ENCODE measurements around the gene PSMA5. TPM values are rescaled to one million over a fixed set of nuclear protein-coding genes. Genes with fewer than 3 reads are reported as not detected.
A peak's percentile ranks its signal among the peaks of the same experiment; 100 is the strongest.

The PSMA5 gene
- total and polyA plus RNA-seq, 2 of the 13 experiments (the other 11 are each of a cell fraction or from before 2014, with no cell fraction given), result 140 to 169 TPM

- TF ChIP-seq, protein P1, sequence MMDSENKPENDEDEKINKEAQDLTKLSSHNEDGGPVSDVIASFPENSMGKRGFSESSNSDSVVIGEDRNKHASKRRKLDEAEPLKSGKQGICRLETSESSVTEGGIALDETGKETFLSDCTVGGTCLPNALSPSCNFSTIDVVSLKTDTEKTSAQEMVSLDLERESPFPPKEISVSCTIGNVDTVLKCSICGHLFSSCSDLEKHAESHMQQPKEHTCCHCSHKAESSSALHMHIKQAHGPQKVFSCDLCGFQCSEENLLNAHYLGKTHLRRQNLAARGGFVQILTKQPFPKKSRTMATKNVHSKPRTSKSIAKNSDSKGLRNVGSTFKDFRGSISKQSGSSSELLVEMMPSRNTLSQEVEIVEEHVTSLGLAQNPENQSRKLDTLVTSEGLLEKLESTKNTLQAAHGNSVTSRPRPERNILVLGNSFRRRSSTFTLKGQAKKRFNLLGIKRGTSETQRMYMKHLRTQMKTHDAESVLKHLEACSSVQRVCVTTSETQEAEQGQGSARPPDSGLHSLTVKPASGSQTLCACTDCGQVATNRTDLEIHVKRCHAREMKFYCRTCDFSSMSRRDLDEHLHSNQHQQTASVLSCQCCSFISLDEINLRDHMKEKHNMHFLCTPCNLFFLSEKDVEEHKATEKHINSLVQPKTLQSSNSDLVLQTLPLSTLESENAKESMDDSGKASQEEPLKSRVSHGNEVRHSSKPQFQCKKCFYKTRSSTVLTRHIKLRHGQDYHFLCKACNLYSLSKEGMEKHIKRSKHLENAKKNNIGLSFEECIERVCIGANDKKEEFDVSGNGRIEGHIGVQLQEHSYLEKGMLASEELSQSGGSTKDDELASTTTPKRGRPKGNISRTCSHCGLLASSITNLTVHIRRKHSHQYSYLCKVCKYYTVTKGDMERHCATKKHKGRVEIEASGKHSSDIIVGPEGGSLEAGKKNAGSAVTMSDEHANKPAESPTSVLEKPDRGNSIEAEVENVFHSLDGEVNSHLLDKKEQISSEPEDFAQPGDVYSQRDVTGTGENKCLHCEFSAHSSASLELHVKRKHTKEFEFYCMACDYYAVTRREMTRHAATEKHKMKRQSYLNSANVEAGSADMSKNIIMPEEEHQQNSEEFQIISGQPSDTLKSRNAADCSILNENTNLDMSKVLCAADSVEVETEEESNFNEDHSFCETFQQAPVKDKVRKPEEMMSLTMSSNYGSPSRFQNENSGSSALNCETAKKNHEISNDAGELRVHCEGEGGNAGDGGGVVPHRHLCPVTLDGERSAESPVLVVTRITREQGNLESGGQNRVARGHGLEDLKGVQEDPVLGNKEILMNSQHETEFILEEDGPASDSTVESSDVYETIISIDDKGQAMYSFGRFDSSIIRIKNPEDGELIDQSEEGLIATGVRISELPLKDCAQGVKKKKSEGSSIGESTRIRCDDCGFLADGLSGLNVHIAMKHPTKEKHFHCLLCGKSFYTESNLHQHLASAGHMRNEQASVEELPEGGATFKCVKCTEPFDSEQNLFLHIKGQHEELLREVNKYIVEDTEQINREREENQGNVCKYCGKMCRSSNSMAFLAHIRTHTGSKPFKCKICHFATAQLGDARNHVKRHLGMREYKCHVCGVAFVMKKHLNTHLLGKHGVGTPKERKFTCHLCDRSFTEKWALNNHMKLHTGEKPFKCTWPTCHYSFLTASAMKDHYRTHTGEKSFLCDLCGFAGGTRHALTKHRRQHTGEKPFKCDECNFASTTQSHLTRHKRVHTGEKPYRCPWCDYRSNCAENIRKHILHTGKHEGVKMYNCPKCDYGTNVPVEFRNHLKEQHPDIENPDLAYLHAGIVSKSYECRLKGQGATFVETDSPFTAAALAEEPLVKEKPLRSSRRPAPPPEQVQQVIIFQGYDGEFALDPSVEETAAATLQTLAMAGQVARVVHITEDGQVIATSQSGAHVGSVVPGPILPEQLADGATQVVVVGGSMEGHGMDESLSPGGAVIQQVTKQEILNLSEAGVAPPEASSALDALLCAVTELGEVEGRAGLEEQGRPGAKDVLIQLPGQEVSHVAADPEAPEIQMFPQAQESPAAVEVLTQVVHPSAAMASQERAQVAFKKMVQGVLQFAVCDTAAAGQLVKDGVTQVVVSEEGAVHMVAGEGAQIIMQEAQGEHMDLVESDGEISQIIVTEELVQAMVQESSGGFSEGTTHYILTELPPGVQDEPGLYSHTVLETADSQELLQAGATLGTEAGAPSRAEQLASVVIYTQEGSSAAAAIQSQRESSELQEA (CRISPR knock-in tag; IDR thresholded peaks at IDR 0.05; ENCODE audit: not compliant biosample characterization), result peak; percentile 48
- no peak for TF ChIP-seq PAF1 (CRISPR knock-in tag; IDR thresholded peaks at IDR 0.05)
- TF ChIP-seq ZSCAN31 (CRISPR knock-in tag; IDR thresholded peaks at IDR 0.05; ENCODE audit: low read depth), result peak; percentile 89
- TF ChIP-seq ASH2L (IDR thresholded peaks at IDR 0.05; ENCODE audit: insufficient read length, low read depth, low read length), result peak; percentile 79
- TF ChIP-seq, protein P2, sequence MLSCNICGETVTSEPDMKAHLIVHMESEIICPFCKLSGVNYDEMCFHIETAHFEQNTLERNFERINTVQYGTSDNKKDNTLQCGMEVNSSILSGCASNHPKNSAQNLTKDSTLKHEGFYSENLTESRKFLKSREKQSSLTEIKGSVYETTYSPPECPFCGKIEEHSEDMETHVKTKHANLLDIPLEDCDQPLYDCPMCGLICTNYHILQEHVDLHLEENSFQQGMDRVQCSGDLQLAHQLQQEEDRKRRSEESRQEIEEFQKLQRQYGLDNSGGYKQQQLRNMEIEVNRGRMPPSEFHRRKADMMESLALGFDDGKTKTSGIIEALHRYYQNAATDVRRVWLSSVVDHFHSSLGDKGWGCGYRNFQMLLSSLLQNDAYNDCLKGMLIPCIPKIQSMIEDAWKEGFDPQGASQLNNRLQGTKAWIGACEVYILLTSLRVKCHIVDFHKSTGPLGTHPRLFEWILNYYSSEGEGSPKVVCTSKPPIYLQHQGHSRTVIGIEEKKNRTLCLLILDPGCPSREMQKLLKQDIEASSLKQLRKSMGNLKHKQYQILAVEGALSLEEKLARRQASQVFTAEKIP (CRISPR knock-in tag; IDR thresholded peaks at IDR 0.05; ENCODE audit: borderline replicate concordance), result no peak
- TF ChIP-seq, protein P3, sequence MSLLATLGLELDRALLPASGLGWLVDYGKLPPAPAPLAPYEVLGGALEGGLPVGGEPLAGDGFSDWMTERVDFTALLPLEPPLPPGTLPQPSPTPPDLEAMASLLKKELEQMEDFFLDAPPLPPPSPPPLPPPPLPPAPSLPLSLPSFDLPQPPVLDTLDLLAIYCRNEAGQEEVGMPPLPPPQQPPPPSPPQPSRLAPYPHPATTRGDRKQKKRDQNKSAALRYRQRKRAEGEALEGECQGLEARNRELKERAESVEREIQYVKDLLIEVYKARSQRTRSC (CRISPR knock-in tag; IDR thresholded peaks at IDR 0.05; ENCODE audit: low read depth), result peak; percentile 40; the same call in 1 of the 2 replicates
- TF ChIP-seq ZNF562 (CRISPR knock-in tag; IDR thresholded peaks at IDR 0.05; ENCODE audit: borderline replicate concordance), result no peak; the same call in 1 of the 2 replicates
- TF ChIP-seq CENPT (CRISPR knock-in tag; IDR thresholded peaks at IDR 0.05; ENCODE audit: low read depth), result no peak
- no peak for TF ChIP-seq ZFP36 (IDR thresholded peaks at IDR 0.05; ENCODE audit: borderline replicate concordance, low read depth, low read length, partially characterized antibody)
- TF ChIP-seq ZNF670 (CRISPR knock-in tag; IDR thresholded peaks at IDR 0.05; ENCODE audit: borderline replicate concordance), result no peak
- TF ChIP-seq ZNF263 (CRISPR knock-in tag; IDR thresholded peaks at IDR 0.05), result no peak
Measured at GRCh38 chr1:109426281-109427170, at the start of gene PSMA5 (continued).
